Left lobe of liver (tissue), 2 donors: ENCODE measurements around the gene GNG13. TPM values are rescaled to one million over a fixed set of nuclear protein-coding genes. Genes with fewer than 3 reads are reported as not detected.
"Not testable (repeated sequence)": the region's sequence is repeated elsewhere in the genome, so short reads cannot be mapped to it uniquely, and the experiment has no call there.

ENCODE experiments used
- ATAC-seq: fragments of 200-7000 bp; cut with Tn5 transposase; one replicate; pipeline ENCODE4 v1.9.1; 2020; ENCODE audit warnings: mild to moderate bottlenecking, moderate library complexity
- DNase-seq: peaks from one replicate; pipeline ENCODE4 v3.0.0-alpha.2; 2020; ENCODE audit warnings: low spot score
- total RNA-seq: library from RNA; stranded (reverse); gene quantifications from one replicate; pipeline ENCODE4 v1.2.1, GENCODE V29; 2021
- donor health status: DM: no; HTN: no; CAD: no; lungs with moderate emphysema.
- donor health status: DM: no; HTN: yes; CAD: no.

GNG13 gene
- total RNA-seq: not detected

DNA sequence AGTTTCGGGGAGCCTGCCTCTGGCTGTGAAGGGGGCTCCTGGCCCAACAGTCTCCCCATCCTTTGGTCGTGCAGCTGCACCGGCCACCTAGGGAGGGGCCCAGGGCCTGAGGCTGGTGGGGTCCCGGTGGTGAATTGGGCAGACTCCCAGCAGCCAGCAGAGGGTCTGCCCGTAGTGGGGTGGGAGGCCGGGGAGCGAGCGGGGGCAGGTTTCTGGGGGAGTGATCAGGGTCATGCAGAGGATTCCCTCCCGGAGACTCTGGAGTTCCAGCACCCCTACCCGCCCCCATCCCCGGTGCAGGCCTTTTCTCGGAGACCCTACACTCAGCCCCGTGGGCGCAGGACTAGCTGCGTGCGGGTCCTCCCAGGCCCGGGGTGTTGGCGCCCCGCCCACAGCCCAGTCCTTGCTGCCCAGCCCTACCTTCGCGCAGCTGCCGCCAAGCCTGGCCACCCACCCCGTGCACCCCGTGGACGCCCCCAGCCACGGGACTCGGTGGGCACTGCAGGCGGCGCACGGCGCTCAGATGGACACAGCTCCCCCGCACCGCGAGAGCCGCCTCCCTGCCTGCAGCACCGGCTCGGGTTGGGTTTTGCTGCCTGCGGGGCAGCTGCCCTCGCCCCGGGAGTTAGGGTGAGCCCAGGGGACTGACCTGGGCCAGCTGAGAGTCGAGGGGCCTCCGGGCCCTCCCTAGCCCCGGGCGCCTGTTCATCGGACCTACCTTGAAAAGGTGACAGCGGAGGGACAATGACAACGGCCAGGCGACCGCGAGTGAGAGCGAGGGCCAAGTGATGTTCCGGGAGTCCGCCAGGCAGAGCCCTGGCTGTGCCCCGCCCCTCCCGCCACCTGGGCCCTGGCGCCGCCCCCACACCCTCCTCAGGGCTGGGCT lies at the start of gene GNG13:
GNG13 (minus strand) TSS at position 787 of the 886 bp plus-strand sequence. CDS start 1,657 bp downstream, outside the sequence.
- no peak for ATAC-seq
- DNase-seq: no peak

- DNase-seq (no peak), ATAC-seq (no peak)
These were observed 48.1 kb upstream of the GNG13 start for GRCh38 chr16:848510-849253.

DNA sequence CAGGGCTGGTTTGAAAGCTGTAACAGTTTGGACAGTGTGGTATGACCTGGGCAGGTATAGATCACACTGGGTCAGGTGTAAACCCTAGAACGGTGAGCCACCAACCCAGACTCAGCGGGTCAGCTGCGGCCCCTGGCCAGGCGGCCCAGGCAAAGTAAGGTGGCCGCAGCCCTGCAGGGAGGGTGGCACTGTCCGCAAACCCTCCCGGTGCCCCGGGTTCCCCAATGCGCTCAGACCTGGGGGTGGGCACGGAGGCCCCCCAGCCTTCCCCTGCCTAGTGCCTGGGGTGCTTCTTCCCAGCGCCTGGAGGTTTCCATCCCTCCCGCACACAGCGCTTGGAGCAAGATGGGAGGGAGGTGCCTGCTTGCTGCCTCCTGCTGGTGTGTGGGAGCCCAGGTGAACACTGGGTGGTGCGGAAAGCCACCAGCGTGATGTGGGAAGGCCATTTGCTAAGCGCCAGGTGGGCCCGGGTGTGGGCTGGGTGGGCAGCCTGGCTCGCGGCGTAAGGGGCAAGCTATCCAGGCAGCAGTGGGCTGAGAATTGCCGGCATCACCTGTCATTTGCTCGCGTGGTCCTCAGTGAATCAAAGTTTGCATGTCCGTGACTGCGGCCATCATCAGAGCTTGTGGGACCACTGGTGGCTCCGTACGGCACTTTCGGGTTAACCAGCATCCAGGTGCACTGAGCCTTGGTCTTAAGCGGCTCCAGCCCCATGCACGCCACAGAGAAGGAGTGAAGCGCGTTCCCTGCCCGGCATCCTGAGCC lies 47.3 kb upstream of the GNG13 start:
- no peak for DNase-seq
- ATAC-seq: no peak

DNA sequence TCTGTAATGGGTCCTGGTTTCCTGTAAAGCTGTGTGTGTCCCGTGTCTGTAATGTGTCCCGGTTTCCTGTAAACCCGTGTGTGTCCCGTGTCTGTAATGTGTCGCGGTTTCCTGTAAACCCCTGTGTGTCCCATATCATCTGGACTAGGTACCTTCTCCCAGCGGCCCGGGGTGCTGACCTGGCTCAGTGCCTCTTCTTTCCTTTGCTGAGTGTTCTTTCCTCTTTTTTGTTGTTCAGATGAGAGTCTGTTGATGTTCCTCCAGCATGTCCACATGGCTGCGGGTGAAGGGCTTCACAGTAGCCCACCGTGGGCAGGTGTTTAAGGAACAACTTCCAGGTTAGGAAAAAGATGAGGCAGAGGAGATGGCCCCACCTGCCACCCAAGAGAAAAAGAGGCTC lies 46.6 kb upstream of the GNG13 start:
- ATAC-seq (no peak), DNase-seq (no peak)

GRCh38 chr16:845351-845745 lies 44.8 kb upstream of the GNG13 start:
- ATAC-seq (no peak), DNase-seq (no peak)

GRCh38 chr16:844638-845350 lies 44.3 kb upstream of the GNG13 start:
- DNase-seq (no peak), ATAC-seq (no peak)

DNA sequence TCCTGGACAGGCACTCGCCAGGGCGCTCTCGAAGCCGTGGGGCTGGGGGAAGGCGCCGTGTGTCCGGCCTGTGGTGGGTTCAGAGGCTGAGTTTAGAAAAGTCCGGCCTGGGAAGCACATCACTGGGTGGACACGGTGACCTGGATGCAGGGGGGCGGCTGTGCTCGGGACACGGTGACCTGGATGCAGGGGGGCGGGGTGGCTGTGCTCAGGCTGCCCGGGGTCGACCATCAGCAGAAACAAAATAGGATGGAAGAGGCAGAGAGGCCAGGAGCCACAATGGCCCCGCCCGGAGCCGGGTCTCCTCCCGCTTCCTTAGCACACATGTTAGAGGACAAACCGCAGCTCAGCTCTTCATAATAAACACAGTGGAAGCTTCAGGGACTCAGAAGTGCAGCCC lies 43.2 kb upstream of the GNG13 start:
- no peak for DNase-seq
- no peak for ATAC-seq

DNA sequence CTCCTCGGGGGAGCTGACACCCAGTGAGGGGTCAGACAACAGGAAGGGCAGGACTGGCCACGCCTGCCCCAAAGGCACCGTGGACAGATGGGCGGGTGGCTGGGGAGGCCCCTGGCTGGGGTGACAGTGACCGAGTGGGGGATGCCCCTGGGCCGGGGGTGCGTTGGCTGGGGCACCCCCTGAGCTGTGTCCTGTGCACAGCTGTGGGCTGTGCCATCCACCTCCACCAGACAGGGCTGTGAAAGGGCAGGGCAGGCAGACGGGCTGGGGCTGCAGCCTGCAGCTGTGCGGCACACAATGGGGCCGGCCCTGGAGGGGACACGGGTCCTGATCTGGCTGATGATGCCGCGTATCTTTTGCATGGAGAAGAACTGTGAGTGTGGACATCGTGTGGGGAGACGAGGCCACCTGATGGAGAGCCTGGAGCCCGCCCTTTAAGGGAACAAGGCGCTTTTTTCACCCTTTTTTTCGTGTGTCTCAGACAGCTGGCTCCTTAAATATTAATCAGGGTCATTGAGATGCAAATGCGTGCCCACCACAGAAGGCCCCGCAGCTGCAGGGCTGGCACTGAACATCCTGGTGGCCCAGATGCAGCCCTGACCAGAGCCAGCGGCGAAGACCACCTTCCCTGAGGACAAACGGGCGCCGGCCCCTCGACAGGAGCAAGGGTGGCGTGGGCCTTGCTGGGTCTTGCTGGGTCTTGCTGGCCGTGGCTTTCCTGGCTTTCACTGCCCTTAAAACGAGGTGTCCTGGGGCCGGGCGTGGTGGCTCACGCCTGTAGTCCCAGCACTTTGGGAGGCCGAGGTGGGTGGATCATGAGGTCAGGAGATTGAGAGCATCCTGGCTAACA lies 42.4 kb upstream of the GNG13 start:
- ATAC-seq (no peak), DNase-seq (no peak)

- DNase-seq: no peak
These were observed 41.5 kb upstream of the GNG13 start for GRCh38 chr16:842061-842476.

DNA sequence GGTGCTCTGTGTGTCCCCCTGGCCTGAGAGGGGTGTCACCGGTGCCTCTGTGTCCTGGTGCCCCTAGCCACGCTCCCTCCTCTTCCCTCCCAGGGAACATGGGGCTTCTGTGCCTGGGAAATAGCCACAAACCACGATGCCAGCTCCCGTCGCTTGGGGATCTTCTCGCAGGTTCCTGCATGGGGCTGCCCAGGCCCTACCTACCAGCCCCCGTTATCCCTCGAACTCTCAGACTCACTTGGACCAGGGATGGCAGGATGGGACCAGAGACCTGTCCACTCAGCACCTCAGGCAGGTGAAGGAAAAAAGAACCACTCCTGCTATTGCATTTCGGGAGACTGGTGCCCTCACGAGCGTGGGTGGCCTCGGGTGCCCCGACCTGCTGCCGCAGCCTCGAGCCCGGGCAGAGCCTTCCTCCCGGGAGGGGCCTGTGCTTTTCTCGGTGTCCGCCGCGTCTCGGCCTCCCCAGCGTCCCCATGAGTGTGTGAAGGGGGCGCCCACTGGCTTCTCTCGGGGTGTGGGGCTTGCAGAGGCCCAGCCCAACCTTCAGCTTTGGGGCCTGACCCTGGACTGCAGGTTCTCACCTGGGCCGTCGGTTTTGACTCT lies 41.0 kb upstream of the GNG13 start:
- ATAC-seq (no peak), DNase-seq (no peak)

More at GRCh38 chr16:842061-842476, 41.5 kb upstream of the GNG13 start:
- ATAC-seq: no peak

DNA sequence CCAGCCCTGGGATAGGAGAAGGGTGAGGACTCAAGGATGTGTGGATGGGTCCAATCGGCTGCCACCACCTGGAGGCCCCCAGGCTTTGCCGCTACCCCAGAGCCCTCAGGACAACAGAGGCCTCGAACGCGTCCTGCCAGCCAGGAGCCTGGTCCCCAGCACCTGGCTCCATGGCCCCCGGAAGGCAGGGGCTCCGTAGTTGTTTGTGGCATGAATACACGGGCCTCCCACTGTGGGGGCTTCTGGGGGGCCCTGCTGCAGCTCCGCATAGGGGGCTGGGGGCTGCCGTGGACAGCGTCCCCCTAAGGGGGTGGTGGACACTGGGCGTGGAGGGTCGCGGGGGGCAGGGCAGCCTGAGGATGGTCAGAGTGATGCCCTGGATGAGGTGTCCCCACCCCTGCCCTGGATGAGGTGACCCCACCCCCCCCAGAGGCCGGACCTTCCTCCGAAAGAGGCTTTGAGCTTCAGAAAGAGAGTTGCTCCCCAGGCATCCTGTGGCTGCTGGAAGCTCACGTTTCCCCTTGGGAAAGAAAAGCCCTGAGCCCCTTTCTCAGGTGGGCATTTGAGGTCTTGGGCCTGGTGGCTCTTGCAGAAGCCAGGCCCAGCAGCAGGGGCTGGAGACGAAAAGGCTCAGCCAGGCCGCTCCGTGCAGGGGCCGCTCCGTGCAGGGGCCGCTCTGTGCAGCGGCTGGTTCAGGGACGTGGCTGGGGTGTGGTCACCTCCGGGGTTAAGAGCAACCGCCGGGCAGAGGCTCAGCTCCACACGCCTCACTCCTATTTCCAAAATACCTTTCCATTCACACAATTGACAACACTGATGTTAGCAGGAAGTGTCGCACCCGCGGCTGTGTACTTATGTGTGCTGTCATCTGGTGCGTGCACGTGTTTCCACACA lies 40.3 kb upstream of the GNG13 start:
- ATAC-seq (no peak), DNase-seq (no peak)

- ATAC-seq (peak; percentile 23), DNase-seq (no peak)
These were observed 39.3 kb upstream of the GNG13 start for GRCh38 chr16:839643-840408.

DNA sequence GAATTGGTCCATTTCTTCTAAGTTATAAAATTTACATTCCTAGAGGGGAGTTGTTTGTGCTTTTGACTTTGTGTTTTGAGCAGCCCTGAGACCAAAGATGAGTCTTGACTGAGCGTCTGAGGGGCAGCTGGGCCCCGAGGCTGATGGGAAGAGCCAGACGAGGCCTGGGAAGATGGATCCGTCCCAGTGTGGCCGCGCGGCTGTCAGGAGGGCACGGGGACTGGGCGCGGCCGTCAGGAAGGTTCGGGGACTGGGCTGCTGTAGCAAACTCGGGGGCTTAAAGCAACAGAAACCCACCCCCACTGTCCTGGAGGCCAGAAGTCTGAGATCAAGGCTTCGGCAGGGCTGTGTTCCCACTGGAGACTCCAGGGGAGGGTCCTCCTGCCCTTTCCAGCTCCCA lies 38.2 kb upstream of the GNG13 start:
- ATAC-seq (no peak), DNase-seq (no peak)

GRCh38 chr16:836822-837221 lies 36.3 kb upstream of the GNG13 start:
- DNase-seq, ATAC-seq: not testable (repeated sequence)

- DNase-seq: no peak
- no peak for ATAC-seq
These were observed 35.7 kb upstream of the GNG13 start for GRCh38 chr16:836221-836620.

- no peak for DNase-seq
- no peak for ATAC-seq
These were observed 34.8 kb upstream of the GNG13 start for GRCh38 chr16:835373-835772.

GRCh38 chr16:833411-833810 lies 32.9 kb upstream of the GNG13 start:
- ATAC-seq (no peak), DNase-seq (no peak)
